Mucosa of rectum (tissue), 2 donors: ENCODE measurements around the gene ACOX1.

Experiments
- H3K27ac ChIP-seq, 2 donors: one replicate each; pipeline ENCODE4 v1.7.0; 2013; ENCODE audit warnings: inconsistent platforms in 2 of 2, low read depth in 2 of 2, low read length in 2 of 2
- H3K27me3 ChIP-seq, 2 donors: one replicate each; pipeline ENCODE4 v1.7.0; 2013; ENCODE audit warnings: low read length in 2 of 2; ENCODE audit not compliant: control insufficient read depth in 2 of 2, insufficient read depth in 2 of 2
- H3K36me3 ChIP-seq, 2 donors: one replicate each; pipeline ENCODE4 v1.7.0; 2013; ENCODE audit warnings: low read length in 2 of 2; ENCODE audit not compliant: control insufficient read depth in 2 of 2, insufficient read depth in 2 of 2
- H3K4me1 ChIP-seq, 2 donors: one replicate each; pipeline ENCODE4 v1.7.0; 2013; ENCODE audit warnings: low read length in 2 of 2, mild to moderate bottlenecking in 1 of 2; ENCODE audit not compliant: control insufficient read depth in 2 of 2, insufficient read depth in 2 of 2
- H3K4me3 ChIP-seq, 2 donors: one replicate each; pipeline ENCODE4 v1.7.0; 2013; ENCODE audit warnings: low read length in 2 of 2
- H3K9ac ChIP-seq, 2 donors: one replicate each; pipeline ENCODE4 v1.7.0; 2013; ENCODE audit warnings: low read length in 2 of 2, low read depth in 1 of 2, mild to moderate bottlenecking in 1 of 2
- H3K9me3 ChIP-seq, 2 donors: one replicate each; pipeline ENCODE4 v1.7.0; 2013; ENCODE audit warnings: low read length in 2 of 2; ENCODE audit not compliant: control insufficient read depth in 2 of 2
- donor health status: healthy.
- donor health status: Normal muscosa, but diverticular disease.

Gene ACOX1

DNA sequence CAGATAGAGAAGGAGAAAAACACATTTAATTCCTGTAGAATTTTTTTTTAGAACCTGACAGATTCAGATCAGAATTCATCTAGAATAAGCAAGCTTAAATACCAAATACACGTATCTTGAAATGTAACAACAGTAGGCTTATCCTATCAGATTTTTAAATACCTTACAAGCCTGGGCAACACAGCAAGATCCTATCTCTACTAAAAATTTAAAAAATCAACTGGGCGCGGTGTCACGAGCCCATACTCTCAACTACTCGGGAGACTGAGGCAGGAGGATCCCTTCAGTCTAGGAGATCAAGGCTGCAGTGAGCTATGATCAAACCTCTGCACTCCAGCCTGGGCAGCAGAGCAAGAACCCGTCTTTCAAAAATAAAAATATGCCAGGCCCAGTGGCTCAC lies 13.5 kb downstream of the ACOX1 start:
- no peak overlapping the region for H3K27ac ChIP-seq

DNA sequence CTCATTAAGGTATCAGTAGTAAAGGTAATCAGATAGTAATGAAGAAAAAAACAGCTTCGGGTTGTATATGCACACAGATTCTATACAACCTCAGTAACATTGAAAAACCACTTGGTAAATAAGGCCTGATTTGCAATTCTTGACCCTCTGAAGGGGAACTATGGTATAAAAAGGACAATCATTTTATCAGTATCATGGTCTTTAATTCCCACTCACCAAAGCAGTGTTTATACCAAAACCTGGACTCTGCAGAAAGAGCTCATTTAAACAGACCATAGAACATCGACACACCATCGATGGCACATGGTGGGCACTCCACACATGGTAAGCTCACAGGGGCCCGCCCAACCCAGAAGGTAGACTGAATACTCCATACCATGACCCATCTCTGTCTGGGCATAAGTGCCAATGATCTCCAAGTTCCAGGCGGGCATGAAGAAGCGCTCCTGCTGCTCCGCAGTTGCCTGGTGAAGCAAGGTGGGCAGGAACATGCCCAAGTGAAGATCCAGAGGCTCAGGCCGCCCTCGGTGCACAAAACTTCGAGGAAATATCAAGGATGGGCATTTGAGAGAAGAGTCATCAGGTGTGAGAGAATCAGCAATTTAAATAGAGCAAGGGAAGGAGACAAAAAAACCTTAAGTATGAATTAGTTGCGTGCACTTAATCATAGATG lies 19.0 kb downstream of the ACOX1 start:
- Histone ChIP-seq H3K27ac (no peak overlapping the region), H3K27me3 (no peaks in the 10 kb centered on the region), H3K9ac (no peak overlapping the region), H3K9me3 (no peaks in the 10 kb centered on the region), H3K36me3 (peaks cover 18 to 23% of the 10 kb centered on the region in 2 donors), H3K4me1 (no peaks in the 10 kb centered on the region), H3K4me3 (no peak overlapping the region)

More for the DNA sequence above, 13.5 kb downstream of the ACOX1 start:
- no peaks in the 10 kb centered on the region for H3K9me3 ChIP-seq
- no peaks in the 10 kb centered on the region for H3K4me1 ChIP-seq
- H3K27me3 ChIP-seq = no peaks in the 10 kb centered on the region
- peaks cover 11 to 13% of the 10 kb centered on the region in 2 donors for H3K36me3 ChIP-seq
- no peak overlapping the region for H3K4me3 ChIP-seq
- no peak overlapping the region for H3K9ac ChIP-seq

DNA sequence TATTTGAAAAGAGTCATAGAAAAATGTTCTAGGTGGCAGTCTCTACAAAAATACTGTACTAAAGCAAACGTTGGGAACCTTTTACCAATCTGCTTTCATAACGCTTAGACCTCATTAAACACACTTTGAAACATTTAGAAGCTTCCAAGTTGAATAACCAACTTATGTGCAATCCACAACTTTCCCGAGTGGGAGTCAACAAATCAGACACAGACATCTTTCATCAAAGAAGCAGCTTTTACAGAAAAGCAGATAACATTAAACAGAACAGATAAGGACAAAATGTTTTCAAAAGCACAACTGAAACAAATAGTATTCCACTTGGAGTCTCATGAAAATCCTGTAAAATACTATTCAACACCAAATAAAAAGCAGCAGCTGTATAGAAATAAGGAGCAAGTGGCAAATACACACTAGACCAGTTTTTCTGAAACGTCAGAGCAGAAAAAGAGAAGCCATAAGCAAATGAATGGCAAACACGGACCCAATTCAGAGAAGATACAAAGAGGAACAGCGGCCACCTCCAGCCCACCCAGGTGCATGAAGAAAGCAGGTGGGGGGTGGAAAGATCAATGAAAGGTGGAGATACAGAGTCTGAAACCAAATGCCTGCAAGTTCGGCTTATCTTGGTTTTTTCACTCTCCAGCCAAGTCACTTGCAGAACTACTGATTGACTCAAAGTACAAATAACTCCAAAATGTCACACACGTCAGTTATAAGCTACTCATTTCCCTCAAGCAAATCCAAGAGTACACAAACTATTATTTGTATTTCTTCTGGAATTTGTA lies 19.7 kb downstream of the ACOX1 start:
- Histone ChIP-seq H3K4me1 (no peaks in the 10 kb centered on the region), H3K27ac (no peak overlapping the region), H3K4me3 (no peak overlapping the region), H3K9me3 (no peaks in the 10 kb centered on the region), H3K27me3 (no peaks in the 10 kb centered on the region), H3K36me3 (peaks cover 16 to 27% of the 10 kb centered on the region in 2 donors), H3K9ac (no peak overlapping the region)

DNA sequence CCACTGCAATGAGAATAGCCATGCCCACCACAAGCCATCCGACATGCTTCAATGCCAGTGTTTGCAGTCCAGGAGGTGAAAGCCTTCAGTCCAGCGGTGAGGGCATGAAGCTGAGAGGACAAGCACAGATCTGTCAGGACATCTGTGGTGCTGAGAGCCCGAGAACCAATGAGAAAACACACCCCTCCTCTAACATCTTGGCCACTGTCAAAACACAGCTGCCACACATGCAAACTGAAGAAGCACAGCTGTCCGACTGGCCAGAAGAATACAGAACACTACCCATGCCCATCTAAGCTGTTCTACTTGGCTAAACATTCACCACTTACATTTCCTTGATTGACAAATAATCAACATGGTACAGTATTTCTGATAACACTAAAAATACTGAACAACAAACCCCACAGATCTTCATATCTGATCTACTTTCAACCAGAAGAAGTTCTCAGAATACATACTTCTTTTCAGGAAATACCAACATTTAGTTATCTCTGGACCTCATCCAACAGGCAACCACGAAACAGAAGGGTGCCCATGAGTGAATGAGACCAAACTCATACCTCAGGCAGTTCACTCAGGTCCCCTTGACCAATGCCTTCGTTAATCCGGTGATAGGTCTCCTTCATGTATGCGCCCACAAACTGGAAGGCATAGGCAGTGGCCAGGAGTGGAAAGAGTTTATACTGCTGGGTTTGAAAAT lies 28.0 kb downstream of the ACOX1 start:
- H3K4me3 ChIP-seq = no peak overlapping the region
- no peaks in the 10 kb centered on the region for H3K27me3 ChIP-seq
- H3K9ac ChIP-seq = no peak overlapping the region
- H3K27ac ChIP-seq = no peak overlapping the region
- H3K9me3 ChIP-seq = no peaks in the 10 kb centered on the region
- H3K36me3 ChIP-seq = peaks cover 68 to 76% of the 10 kb centered on the region in 2 donors
- H3K4me1 ChIP-seq = no peaks in the 10 kb centered on the region

DNA sequence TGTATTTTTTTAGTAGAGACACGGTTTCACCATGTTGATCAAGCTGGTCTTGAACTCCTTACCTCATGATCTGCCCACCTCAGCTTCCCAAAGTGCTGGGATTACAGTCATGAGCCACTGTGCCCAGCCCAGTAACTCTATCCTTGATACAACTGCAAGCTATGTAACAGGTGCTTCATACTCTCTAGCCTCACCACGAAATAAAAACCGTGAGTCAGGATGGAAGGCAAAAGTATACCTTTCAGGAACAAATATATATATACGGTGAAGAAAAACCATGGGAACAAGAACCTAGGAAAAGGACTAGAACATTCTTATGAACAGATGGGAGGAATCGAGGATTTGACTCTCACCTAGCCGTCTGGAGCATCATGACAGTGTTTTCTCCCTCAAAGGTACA lies 28.5 kb downstream of the ACOX1 start:
- no peak overlapping the region for H3K4me3 ChIP-seq
- H3K9ac ChIP-seq = no peak overlapping the region
- H3K4me1 ChIP-seq = no peaks in the 10 kb centered on the region
- no peak overlapping the region for H3K27ac ChIP-seq
- peaks cover 66 to 76% of the 10 kb centered on the region in 2 donors for H3K36me3 ChIP-seq
- no peaks in the 10 kb centered on the region for H3K9me3 ChIP-seq
- H3K27me3 ChIP-seq = no peaks in the 10 kb centered on the region

DNA sequence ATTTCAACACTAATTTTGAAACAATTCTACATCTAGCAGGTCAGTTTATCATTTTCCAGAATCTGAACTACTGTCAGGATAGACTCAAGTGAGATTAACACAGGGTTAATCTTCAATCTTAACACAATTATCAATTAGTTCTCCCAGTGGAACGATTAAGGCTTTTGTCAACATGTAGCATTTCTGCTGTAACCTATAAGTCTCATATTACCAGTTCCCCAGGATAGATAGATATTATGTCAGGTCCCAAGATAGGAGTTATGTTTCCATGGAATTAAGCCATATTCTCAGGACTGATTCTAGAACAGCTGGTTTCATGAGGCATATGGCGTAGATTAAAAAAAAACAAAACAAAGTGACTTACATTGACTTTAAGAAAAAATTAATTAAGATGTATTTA lies 33.8 kb downstream of the ACOX1 start:
- peaks cover 3 to 8% of the 10 kb centered on the region in 2 donors for H3K4me1 ChIP-seq
- no peak overlapping the region for H3K27ac ChIP-seq
- no peak overlapping the region for H3K9ac ChIP-seq
- H3K36me3 ChIP-seq = peaks cover 37 to 56% of the 10 kb centered on the region in 2 donors
- H3K27me3 ChIP-seq = no peaks in the 10 kb centered on the region
- H3K9me3 ChIP-seq = no peaks in the 10 kb centered on the region
- no peak overlapping the region for H3K4me3 ChIP-seq

DNA sequence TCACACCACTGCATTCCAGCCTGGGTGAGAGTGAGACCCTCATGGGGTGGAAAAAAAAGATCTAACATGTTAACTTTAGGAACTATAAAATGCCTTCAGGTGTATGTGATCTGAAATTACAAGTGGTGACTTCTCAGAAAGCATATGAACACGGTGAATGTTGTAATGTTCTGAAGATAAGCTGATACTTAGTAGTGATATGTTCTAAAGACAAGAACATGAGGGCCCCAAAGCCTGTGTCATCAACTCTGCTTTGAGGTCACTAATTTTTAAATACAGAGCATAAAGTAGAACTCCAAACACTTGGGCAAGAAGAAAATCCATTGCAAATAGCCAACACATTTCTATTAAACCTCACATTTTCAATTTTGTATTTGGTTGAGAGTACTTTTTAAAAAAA lies 35.5 kb downstream of the ACOX1 start:
- H3K9ac ChIP-seq = no peak overlapping the region
- no peak overlapping the region for H3K4me3 ChIP-seq
- H3K36me3 ChIP-seq = peaks cover 26 to 42% of the 10 kb centered on the region in 2 donors
- no peak overlapping the region for H3K27ac ChIP-seq
- H3K27me3 ChIP-seq = no peaks in the 10 kb centered on the region
- H3K9me3 ChIP-seq = no peaks in the 10 kb centered on the region
- peaks cover 4 to 8% of the 10 kb centered on the region in 2 donors for H3K4me1 ChIP-seq

DNA sequence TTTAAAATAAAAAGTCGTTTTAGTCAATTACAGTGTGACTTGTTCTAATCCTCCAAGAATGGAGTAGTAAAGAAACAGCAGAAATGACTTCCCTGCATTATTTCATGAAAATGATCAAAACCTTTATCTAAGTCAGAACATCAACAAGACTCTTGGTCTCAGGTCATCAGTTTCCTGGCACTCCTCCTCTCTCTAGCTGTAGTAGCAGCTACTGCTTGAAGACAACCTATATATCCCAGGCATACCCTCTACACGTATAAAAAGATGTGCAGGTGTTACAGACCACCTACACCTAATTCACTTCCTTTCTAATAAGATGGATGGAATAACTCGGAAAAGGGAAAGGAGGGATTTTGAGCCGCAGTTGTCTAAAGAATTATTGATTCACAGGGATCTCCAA lies 36.5 kb downstream of the ACOX1 start:
- Histone ChIP-seq H3K9me3 (no peaks in the 10 kb centered on the region), H3K4me1 (peaks cover 4 to 8% of the 10 kb centered on the region in 2 donors), H3K36me3 (peaks cover 18 to 33% of the 10 kb centered on the region in 2 donors), H3K9ac (no peak overlapping the region), H3K27ac (no peak overlapping the region), H3K4me3 (no peak overlapping the region), H3K27me3 (no peaks in the 10 kb centered on the region)

DNA sequence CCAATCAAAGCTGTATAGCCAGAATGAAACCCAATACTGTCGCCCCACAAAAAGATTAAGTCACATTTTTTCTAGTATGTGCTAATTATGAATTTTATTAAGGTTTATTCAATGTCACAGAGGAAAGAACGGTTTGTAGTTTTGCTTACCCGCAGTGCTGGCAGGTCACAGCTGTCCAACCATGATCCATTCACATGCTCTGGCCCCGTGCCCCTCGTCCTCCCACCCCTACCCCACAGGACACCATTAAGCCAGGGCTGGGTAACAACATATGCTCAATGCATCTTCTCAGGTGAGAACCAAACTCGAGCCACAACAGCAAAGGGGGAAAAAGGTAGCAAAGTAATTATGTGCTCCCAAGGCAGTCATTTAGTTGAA lies 37.5 kb downstream of the ACOX1 start:
- Histone ChIP-seq H3K4me3 (peak overlapping the region; percentile 34 to 82), H3K27ac (no peak overlapping the region), H3K9ac (no peak overlapping the region), H3K36me3 (peaks cover 12 to 24% of the 10 kb centered on the region in 2 donors), H3K27me3 (no peaks in the 10 kb centered on the region), H3K4me1 (peaks cover 4 to 8% of the 10 kb centered on the region in 2 donors), H3K9me3 (no peaks in the 10 kb centered on the region)
